Nephron progenitor cell (in vitro differentiated cells): Measurements from ENCODE around the gene FOXK2.
A peak's percentile ranks its signal among the peaks of the same experiment; 100 is the strongest.

Experiments
- DNase-seq: peaks from one replicate; pipeline ENCODE4 v3.0.0; 2021
- H3K27ac Mint-ChIP-seq: 2 replicates; pipeline ENCODE4 v1.8.0; 2021; ENCODE audit warnings: mild to moderate bottlenecking, moderate library complexity, mixed read lengths
- H3K27me3 Mint-ChIP-seq: 2 replicates; pipeline ENCODE4 v1.8.0; 2021; ENCODE audit warnings: mild to moderate bottlenecking, low read depth, mixed read lengths; ENCODE audit not compliant: poor library complexity
- H3K36me3 Mint-ChIP-seq: 2 replicates; pipeline ENCODE4 v1.8.0; 2021; ENCODE audit warnings: low read depth, mixed read lengths
- H3K4me1 Mint-ChIP-seq: 2 replicates; pipeline ENCODE4 v1.8.0; 2021; ENCODE audit warnings: mixed read lengths
- H3K4me3 Mint-ChIP-seq: 2 replicates; pipeline ENCODE4 v1.8.0; 2021; ENCODE audit warnings: mild to moderate bottlenecking, moderate library complexity, mixed read lengths
- H3K9me3 Mint-ChIP-seq: 2 replicates; pipeline ENCODE4 v1.8.0; 2021; ENCODE audit warnings: mild to moderate bottlenecking, moderate library complexity, mixed read lengths
- TF ChIP-seq, protein P1 (sequence below): fragments of 200-600 bp; sonication (generic); IDR thresholded peaks from 2 replicates; pipeline ENCODE4 v1.5.0; 2021; ENCODE audit warnings: antibody characterized with exemption

The FOXK2 gene

DNA sequence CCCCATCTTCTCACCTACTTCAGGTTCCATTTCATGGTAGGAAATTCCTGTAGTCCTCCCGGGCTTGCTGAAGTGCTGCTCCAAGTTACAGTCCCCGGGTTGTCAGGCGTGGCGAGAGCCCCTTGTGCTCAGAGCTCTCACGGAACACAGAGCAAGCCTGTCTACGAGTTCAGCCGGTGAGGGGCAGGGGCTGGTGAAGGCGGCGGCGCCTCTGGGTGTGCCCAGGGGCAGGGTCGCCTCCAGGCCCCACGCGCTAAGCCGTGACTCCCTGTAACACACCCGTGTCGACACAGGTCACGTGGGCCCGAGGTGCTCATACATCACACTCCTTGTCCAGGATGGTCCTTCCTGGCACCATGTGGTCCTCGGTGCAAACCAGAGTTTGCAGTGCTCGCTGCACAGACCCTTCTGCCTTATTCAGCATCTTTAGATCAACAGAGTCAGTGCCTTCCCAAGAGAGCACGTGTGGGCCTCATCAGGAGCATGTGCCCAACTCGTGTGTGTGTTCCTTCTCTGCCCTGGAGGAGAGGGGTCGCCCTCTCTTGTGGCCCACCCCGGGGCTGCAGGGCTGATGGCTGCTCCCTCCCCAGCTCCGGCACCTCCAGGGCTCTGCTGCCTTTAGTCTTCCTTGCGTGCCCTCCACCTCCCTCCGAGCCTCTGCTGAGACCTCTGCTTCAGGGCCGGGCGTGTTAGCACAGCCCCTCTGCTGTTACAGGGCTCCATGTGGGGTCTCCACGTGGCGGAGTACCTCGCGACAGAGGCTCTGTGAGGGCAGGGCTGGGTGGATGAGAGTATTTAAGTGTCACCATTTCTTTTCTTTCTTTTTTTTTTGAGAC, 77.5 kb downstream of the FOXK2 start:
- peaks cover 38% of the 10 kb centered on the region for H3K4me1 Mint-ChIP-seq
- H3K27ac Mint-ChIP-seq: peak overlapping the region; percentile 88
- H3K27me3 Mint-ChIP-seq: no peaks in the 10 kb centered on the region
- peaks cover 4% of the 10 kb centered on the region for H3K9me3 Mint-ChIP-seq
- DNase-seq: no peak
- H3K4me3 Mint-ChIP-seq: no peak overlapping the region
- peaks cover 63% of the 10 kb centered on the region for H3K36me3 Mint-ChIP-seq
- TF ChIP-seq, protein P1, sequence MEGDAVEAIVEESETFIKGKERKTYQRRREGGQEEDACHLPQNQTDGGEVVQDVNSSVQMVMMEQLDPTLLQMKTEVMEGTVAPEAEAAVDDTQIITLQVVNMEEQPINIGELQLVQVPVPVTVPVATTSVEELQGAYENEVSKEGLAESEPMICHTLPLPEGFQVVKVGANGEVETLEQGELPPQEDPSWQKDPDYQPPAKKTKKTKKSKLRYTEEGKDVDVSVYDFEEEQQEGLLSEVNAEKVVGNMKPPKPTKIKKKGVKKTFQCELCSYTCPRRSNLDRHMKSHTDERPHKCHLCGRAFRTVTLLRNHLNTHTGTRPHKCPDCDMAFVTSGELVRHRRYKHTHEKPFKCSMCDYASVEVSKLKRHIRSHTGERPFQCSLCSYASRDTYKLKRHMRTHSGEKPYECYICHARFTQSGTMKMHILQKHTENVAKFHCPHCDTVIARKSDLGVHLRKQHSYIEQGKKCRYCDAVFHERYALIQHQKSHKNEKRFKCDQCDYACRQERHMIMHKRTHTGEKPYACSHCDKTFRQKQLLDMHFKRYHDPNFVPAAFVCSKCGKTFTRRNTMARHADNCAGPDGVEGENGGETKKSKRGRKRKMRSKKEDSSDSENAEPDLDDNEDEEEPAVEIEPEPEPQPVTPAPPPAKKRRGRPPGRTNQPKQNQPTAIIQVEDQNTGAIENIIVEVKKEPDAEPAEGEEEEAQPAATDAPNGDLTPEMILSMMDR: no peak

DNA sequence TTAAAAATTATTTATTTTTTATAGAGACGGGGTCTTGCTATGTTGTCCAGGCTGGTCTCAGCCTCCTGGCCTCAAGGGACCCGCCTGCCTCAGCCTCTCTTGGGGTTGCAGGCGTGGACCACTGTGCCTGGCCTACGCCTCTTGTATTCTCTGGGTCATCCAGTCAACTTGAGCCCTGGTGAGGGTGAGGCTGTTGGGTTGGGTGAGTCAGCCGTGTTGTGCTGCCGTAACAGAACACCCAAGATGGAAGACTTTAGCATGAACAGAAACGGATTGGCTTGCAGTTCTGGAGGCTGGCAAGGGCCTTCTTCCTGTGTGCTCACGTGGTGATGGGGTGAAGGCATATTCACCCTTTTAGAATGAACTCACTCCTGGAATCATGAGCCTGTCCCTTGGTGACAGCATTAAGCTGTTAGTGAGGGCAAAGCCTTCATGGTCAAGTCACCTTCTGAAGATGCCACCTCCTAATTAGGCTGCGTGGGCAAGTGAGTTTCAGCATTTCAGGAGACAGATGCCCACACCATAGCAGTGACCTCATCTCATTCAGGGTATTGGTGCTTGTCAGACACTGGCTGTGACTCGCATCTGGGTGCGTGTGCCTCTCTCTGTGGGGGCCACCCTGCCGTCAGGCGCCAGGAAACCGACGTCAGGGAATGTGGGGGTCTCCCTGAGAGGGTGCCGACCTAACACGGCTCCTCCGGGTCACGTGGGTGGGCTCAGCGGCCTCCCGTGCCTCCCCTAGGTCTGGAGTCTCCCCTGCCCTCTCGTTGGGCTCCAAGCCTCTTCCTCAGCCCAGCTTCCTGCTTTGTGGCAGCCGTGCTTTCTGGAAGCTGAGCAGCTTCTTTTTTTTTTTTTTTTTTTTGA, 79.0 kb downstream of the FOXK2 start:
- peaks cover 9% of the 10 kb centered on the region for H3K9me3 Mint-ChIP-seq
- no peak overlapping the region for H3K4me3 Mint-ChIP-seq
- H3K36me3 Mint-ChIP-seq: peaks cover 75% of the 10 kb centered on the region
- DNase-seq: no peak
- peaks cover 32% of the 10 kb centered on the region for H3K4me1 Mint-ChIP-seq
- TF ChIP-seq, protein P1: no peak
- peak overlapping the region; percentile 75 for H3K27ac Mint-ChIP-seq
- no peaks in the 10 kb centered on the region for H3K27me3 Mint-ChIP-seq

DNA sequence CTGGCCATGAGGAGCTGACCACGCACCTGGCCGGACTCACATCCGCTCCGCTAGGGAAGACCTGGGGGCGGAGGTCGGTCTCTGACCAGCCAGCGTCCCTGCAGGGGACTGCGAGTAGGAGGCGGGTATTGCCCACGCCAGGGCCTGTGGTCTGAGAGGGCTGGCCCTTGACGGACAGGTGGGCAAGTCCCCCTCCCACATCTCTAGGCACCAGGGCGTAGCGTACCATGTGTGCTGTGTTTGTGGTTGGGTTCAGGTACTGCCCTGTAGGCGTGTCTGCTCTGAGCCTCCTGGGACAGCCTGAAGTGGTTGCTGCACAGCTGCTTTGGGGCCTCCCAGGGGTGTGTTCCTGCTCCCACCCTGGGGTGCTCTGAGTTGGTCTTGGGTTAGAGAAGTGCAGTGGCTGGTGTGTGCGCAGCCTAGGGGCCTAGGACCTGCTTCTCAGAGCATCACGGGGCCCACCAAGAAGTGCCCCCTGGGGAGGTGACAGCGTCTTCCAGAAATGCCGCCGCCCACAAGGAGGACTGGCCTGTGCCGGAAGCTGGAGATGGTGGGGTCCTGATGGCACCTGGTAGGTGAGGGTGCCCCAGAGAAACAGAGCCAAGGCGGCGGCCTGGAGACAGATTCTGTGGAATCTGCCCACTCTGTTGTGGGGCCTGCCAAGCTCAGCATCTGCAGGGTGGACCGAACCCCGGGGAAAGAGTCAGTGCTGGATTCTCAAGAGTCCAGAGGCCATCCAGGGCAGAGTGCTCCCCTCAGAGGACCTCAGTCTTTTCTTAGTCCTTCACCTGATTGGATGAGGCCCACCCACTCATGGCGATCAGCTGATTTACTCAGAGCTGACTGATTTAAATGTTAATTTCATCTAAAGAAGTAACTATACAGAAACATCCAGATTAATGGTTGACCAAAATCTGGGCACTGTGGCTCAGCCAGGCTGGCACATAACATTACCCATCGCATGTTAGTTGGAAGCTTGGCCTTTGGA, 80.4 kb downstream of the FOXK2 start:
- peaks cover 33% of the 10 kb centered on the region for H3K4me1 Mint-ChIP-seq
- DNase-seq: no peak
- TF ChIP-seq, protein P1: no peak
- peaks cover 82% of the 10 kb centered on the region for H3K36me3 Mint-ChIP-seq
- peak overlapping the region; percentile 75 for H3K27ac Mint-ChIP-seq
- H3K9me3 Mint-ChIP-seq: peaks cover 23% of the 10 kb centered on the region
- H3K4me3 Mint-ChIP-seq: no peak overlapping the region
- no peaks in the 10 kb centered on the region for H3K27me3 Mint-ChIP-seq

DNA sequence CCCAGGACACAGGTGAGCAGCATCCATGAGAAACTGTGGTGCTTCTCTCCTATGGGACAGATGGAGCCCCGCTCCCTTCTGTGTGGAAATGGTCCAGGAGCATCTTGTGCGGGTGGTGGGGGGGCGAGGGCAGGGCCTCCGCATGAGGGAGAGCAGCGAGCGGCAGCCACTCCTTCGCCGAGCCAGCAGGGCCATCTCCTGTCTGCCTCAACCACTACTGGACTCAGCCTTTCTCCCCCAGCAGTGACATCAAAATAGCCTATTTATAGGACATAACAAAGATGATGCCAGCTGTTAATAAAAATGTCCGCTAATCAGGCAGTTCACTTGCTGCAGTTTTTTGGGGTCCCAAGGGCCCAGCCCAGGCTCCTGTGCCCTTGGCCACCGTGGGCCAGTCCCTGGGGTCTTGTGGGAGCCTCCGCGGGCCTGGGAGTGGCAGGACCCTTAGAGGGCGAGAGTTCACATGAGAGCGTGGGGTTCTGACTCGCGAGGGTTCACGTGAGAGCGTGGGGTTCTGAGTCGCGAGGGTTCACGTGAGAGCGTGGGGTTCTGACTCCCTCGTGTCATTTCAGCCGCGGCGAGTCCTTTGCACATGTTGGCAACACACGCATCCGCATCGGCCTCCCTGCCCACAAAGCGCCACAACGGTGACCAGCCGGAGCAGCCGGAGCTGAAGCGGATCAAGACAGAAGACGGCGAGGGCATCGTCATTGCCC, 81.4 kb downstream of the FOXK2 start:
- H3K4me1 Mint-ChIP-seq: peaks cover 41% of the 10 kb centered on the region
- H3K4me3 Mint-ChIP-seq: no peak overlapping the region
- no peak for DNase-seq
- H3K36me3 Mint-ChIP-seq: peaks cover 86% of the 10 kb centered on the region
- H3K9me3 Mint-ChIP-seq: peaks cover 32% of the 10 kb centered on the region
- no peak overlapping the region for H3K27ac Mint-ChIP-seq
- H3K27me3 Mint-ChIP-seq: no peaks in the 10 kb centered on the region
- TF ChIP-seq, protein P1: no peak

DNA sequence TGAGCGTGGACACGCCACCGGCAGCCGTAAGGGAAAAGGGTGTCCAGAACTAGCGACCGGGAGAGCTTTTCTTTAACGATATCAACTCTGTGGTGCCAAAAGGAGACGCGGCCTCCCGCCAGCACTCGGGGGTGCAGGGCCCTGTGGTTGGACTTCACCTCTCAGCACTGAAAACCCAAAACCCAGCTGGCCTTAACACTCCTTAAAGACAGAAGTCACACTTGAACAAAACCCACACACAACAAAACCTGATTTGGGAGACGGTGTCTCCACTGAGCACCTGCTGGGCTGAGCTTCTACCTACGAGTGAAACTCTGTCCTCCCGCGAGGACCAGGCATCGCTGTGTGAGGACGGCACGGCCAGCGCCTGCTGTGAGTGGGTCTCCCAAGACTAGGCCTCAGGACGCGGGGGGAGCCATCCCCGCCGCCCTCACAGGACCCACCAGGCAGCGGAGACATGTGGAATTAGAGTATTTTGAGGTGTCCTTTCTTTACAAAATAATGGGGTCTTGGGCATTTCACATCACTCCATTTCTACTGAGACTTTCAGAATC, 82.0 kb downstream of the FOXK2 start:
- peaks cover 38% of the 10 kb centered on the region for H3K9me3 Mint-ChIP-seq
- H3K4me1 Mint-ChIP-seq: peaks cover 41% of the 10 kb centered on the region
- H3K27me3 Mint-ChIP-seq: no peaks in the 10 kb centered on the region
- peaks cover 86% of the 10 kb centered on the region for H3K36me3 Mint-ChIP-seq
- no peak overlapping the region for H3K27ac Mint-ChIP-seq
- TF ChIP-seq, protein P1: no peak
- H3K4me3 Mint-ChIP-seq: no peak overlapping the region
- no peak for DNase-seq
